SW 1271 (cell line): ENCODE measurements around the gene VIPR2.
"Not testable (repeated sequence)": the region's sequence is repeated elsewhere in the genome, so short reads cannot be mapped to it uniquely, and the experiment has no call there.

Source experiments
- DNase-seq, 2 experiments: peaks; one replicate each; lab custom pipeline; 2025; lab: John Stamatoyannopoulos, UW

Gene VIPR2

DNA sequence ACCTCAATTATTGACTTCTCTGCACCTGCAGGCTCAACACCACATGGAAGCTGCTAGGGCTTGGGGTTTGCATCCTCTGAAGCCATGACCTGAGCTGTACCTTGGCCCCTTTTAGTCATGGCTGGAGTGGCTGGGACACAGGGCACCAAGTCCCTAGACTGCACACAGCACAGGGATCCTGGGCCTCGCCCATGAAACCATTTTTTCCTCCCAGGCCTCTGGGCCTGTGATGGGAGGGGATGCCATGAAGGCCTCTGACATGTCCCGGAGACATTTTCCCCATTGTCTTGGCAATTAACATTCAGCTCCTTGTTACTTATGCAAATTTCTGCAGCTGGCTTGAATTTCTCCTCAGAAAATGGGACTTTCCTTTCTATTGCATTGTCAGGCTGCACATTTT lies 160.7 kb downstream of the VIPR2 start:
- not testable (repeated sequence) for DNase-seq

- not testable (repeated sequence) for DNase-seq
These were observed 162.6 kb downstream of the VIPR2 start for GRCh38 chr7:158982080-158982479.

GRCh38 chr7:158979635-158980351 lies 164.9 kb downstream of the VIPR2 start:
- no peak for DNase-seq

GRCh38 chr7:158979023-158979529 lies 165.6 kb downstream of the VIPR2 start:
- no peak for DNase-seq
